ENCODE data around the gene UQCRHL. TPM values are rescaled to one million over a fixed set of nuclear protein-coding genes. Genes with fewer than 3 reads are reported as not detected.
A peak's percentile ranks its signal among the peaks of the same experiment; 100 is the strongest.
"Not testable (repeated sequence)": the region's sequence is repeated elsewhere in the genome, so short reads cannot be mapped to it uniquely, and the experiment has no call there.

The UQCRHL gene
- 1 to 10 TPM; 2.0 to 7.5 (median 3.8) TPM for total RNA-seq
- 1 to 10 TPM; 6.6 to 9.8 TPM for polyA plus RNA-seq
- long read RNA-seq, donor 1, partial matches to known transcripts: 0 of 1 reads
- long read RNA-seq, donor 1, other reads (novel, unspliced or antisense): 0 of 1 reads
- long read RNA-seq, donor 2: 0 reads
- long read RNA-seq, donor 3: 0 reads

DNA sequence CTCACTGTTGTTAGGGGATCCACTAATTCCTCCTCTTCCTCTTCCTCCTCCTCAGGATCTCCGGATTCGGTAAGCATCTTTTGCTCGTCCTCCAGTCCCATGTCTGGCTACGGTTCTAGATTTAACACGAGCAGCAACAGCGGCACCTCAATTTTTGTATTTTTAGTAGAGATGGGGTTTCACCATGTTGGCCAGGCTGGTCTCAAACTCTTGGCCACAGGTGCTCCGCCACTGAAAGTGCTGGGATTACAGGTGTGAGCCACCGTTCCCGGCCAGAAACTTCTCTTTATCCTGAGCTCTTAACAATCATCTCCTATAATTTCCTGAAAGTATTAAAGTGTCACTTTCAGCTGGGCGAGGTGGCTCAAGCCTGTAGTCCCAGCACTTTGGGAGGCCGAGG, at the start of gene UQCRHL:
TSS of gene UQCRHL (minus strand) at position 101 of the 400 bp plus-strand sequence. CDS start at position 101, 0 bp downstream.
- not testable (repeated sequence) for H3K4me3 ChIP-seq, ATAC-seq, H3K9me3 ChIP-seq, H3K27ac ChIP-seq, H3K4me1 ChIP-seq, H3K36me3 ChIP-seq, H3K27me3 ChIP-seq, DNase-seq
- 90 to 93% (median 92%) methylated on average over 11 of the region's 11 CpGs for WGBS, 4 donors
- intact Hi-C loops (cut with DNase I): loop anchor here in 2 of 10 donors (5.0 to 10.0 kb wide), 2 partner anchors 245 to 247 kb away; no protein-coding TSS in a partner anchor

DNA sequence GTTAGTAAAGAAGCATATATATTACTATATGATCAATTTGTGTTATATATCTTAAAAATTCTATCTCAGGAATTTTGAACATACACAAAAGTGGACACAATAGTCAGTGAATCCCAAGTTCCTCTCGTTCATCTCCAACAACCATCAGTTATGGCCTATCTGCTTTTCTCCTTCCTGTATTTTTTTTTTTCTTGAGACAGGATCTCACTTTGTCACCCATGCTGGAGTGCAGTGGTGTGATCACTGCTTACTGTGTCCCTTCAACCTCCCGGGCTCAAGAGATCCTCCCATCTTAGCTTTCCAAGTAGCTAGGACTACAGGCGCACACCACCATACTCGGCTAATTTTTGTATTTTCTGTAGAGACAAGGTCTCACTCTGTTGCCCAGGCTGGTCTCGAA, 49.4 kb upstream of the UQCRHL start:
- 86 to 93% (median 91%) methylated on average over 5 of the region's 5 CpGs for WGBS, 4 donors
- Histone ChIP-seq H3K4me1 (peaks cover 5 to 64% (median 45%) of the 10 kb centered on the region in 12 donors), H3K4me3 (no peak overlapping the region), H3K36me3 (peaks cover 0 to 5% (median 0%) of the 10 kb centered on the region in 9 donors), H3K27ac (no peak overlapping the region), H3K27me3 (no peaks in the 10 kb centered on the region), H3K9me3 (no peaks in the 10 kb centered on the region)
- DNase-seq (no peak), ATAC-seq (no peak)
- intact Hi-C loops (cut with DNase I): loop anchor here in 1 of 10 donors (2.0 kb wide), 1 partner anchor 24 kb away; no protein-coding TSS in a partner anchor
- TF ChIP-seq, protein P1, sequence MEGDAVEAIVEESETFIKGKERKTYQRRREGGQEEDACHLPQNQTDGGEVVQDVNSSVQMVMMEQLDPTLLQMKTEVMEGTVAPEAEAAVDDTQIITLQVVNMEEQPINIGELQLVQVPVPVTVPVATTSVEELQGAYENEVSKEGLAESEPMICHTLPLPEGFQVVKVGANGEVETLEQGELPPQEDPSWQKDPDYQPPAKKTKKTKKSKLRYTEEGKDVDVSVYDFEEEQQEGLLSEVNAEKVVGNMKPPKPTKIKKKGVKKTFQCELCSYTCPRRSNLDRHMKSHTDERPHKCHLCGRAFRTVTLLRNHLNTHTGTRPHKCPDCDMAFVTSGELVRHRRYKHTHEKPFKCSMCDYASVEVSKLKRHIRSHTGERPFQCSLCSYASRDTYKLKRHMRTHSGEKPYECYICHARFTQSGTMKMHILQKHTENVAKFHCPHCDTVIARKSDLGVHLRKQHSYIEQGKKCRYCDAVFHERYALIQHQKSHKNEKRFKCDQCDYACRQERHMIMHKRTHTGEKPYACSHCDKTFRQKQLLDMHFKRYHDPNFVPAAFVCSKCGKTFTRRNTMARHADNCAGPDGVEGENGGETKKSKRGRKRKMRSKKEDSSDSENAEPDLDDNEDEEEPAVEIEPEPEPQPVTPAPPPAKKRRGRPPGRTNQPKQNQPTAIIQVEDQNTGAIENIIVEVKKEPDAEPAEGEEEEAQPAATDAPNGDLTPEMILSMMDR (IDR thresholded peaks at IDR 0.05): no peak
- no peak for TF ChIP-seq POLR2A (IDR thresholded peaks at IDR 0.05)

DNA sequence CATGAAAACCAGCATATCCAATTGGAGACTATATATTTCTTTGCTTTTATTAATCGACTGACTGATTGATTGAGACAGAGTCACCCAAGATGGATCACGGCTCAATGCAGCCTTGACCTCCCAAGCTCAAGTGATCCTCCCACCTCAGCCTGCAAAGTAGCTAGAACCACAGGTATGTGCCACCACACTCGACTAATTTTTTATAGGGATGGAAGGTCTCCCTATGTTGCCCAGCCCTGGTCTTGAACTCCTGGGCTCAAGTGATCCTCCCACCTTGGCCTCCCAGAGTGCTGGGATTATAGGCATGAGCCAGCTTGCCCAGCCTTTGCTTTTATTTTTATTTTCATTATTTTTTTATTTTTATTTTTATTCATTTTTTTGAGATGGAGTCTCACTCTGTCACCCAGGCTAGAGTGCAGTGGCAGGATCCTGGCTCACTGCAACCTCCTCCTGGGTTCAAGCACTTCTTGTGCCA, 45.4 kb upstream of the UQCRHL start:
- Histone ChIP-seq H3K9me3 (no peaks in the 10 kb centered on the region), H3K4me3 (no peak overlapping the region), H3K4me1 (peaks cover 13 to 72% (median 53%) of the 10 kb centered on the region in 12 donors), H3K36me3 (peaks cover 0 to 5% (median 0%) of the 10 kb centered on the region in 9 donors), H3K27me3 (no peaks in the 10 kb centered on the region), H3K27ac (peak overlapping the region in 2 of 12 donors; percentile 0 to 95)
- intact Hi-C loops (cut with DNase I): loop anchor here in 2 of 10 donors (5.0 kb wide), 1 partner anchor 34 kb away; no protein-coding TSS in a partner anchor
- no peak for ATAC-seq
- 89 to 92% (median 91%) methylated on average over 3 of the region's 3 CpGs for WGBS, 4 donors
- no peak for DNase-seq
- no peak for TF ChIP-seq POLR2A (IDR thresholded peaks at IDR 0.05)
- TF ChIP-seq, protein P1 (IDR thresholded peaks at IDR 0.05): no peak

DNA sequence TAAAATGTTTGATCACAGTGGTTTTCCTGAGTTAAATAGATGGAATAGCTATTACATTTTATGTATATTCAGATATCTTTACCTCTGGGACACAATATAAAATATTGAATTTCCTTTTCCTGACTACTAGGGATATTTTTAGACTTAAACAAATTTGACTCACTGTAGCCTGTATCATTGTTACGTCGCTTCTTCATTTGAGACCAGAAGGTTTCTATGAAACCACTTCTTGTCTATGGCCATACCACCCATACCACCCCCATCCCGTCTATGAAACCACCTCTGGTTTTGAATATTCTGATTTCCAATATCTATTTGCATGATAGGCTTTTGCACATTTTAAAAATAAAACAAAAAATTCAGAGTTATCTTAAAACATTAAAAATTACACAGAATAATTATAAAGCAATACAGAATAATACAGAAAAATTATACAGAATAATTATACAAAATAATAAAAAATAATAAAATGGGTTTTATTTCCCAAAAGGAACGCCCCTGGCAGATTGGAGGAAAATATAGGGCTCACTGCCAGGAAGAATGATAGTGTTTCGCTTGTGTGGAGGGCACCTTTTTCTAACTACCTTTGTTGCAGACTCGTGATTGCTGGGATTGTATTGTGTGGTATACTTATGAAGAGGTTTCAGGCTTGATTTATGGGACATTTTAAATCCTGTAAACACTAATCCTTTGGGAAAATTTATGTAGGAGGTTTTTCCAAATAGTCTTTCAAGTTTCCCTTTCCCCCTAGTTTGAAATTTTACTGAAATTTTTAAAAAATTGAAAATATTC, 44.8 kb upstream of the UQCRHL start:
- H3K36me3 ChIP-seq: peaks cover 0 to 5% (median 0%) of the 10 kb centered on the region in 9 donors
- peak overlapping the region in 2 of 12 donors; percentile 2 to 13 for H3K4me3 ChIP-seq
- no peaks in the 10 kb centered on the region for H3K27me3 ChIP-seq
- TF ChIP-seq POLR2A (IDR thresholded peaks at IDR 0.05): no peak
- TF ChIP-seq, protein P1 (IDR thresholded peaks at IDR 0.05): no peak
- DNase-seq (no peak), ATAC-seq (no peak)
- 24 to 33% (median 31%) methylated on average over 6 of the region's 6 CpGs for WGBS, 4 donors
- peak overlapping the region in 8 of 12 donors; percentile 17 to 99 (median 94) for H3K27ac ChIP-seq
- intact Hi-C loops (cut with DNase I): loop anchor here in 2 of 10 donors (5.0 kb wide), 1 partner anchor 35 kb away; no protein-coding TSS in a partner anchor
- peaks cover 13 to 66% (median 50%) of the 10 kb centered on the region in 12 donors for H3K4me1 ChIP-seq
- H3K9me3 ChIP-seq: no peaks in the 10 kb centered on the region

Measured in heart left ventricle (tissue), 16 donors.